Measurements from ENCODE around the gene ZNF469. TPM values are rescaled to one million over a fixed set of nuclear protein-coding genes. Genes with fewer than 3 reads are reported as not detected.

Gene ZNF469
- total and polyA plus RNA-seq, 9 donors = 0.52 to 16.2 (median 5.5) TPM

DNA sequence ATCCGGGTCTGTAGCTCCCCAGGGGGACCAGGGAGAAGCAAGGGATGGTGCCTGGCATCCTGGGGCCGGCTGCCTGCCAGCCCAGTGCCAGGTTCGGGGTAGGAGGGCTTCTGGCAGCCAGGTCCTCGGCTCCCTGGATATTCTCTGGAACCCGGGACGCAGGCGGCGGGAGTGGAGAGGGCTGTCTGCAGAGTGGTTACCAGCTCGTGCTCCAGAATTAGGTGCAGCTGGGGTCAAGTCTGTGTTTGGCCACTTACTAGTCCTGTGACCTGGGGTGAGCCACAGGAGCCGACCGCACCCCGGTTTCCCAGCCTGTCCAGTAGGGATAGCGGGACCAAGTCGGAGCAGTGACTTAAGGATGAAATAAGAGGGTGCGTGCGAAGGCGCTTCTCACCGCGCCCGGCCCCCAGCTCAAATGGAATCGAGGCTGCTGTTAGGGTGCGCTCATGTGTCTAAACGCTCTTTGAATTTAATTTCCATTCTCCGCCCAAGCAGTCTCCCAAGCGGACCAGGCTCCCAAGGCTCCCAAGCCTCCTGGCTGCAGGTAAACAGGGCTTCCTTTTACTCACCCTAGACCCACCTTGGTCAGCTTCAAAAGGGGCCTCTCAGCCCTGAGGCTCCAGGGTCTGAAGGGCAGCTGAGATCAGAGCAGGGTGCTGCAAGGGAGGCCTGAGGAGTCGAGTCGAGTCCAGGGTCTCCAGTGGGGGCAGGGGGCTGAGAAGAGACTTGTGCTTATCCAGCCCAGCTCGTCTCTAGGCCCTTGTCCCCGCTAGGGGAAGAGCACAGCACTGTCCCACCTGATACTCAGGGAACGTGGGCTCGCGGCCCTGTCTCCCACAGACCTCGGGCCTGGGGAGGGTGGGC lies 28.3 kb upstream of the ZNF469 start:
- Histone ChIP-seq H3K36me3 (no peaks in the 10 kb centered on the region), H3K27ac (no peak overlapping the region), H3K27me3 (no peaks in the 10 kb centered on the region), H3K4me3 (no peak overlapping the region), H3K9me3 (no peaks in the 10 kb centered on the region), H3K4me1 (ENCODE audit: insufficient read depth) (no peaks in the 10 kb centered on the region)
- DNase-seq = peak in 1 of 5 donors; percentile 13
- TF ChIP-seq EP300 (IDR thresholded peaks at IDR 0.05) = no peak
- intact Hi-C loops (cut with DNase I) = no loop called here
- WGBS, 3 donors = 91 to 92% (median 91%) methylated on average over 33 of the region's 33 CpGs

DNA sequence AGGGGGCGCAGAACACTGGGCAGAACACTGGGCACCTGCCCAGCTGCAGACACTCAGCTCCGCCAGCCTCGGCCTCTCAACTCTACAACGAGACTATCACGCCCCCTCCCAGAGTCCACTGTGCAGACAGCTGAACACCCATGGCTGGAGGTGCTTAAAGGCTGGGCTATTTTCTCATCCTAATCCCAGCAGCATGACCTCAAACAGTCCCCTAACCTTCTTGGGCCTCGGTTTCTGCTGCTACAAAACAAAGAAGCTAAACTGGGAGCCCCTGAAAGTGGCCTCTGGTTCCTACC lies 27.7 kb upstream of the ZNF469 start:
- DNase-seq = no peak
- TF ChIP-seq, protein P1, sequence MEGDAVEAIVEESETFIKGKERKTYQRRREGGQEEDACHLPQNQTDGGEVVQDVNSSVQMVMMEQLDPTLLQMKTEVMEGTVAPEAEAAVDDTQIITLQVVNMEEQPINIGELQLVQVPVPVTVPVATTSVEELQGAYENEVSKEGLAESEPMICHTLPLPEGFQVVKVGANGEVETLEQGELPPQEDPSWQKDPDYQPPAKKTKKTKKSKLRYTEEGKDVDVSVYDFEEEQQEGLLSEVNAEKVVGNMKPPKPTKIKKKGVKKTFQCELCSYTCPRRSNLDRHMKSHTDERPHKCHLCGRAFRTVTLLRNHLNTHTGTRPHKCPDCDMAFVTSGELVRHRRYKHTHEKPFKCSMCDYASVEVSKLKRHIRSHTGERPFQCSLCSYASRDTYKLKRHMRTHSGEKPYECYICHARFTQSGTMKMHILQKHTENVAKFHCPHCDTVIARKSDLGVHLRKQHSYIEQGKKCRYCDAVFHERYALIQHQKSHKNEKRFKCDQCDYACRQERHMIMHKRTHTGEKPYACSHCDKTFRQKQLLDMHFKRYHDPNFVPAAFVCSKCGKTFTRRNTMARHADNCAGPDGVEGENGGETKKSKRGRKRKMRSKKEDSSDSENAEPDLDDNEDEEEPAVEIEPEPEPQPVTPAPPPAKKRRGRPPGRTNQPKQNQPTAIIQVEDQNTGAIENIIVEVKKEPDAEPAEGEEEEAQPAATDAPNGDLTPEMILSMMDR (IDR thresholded peaks at IDR 0.05) = no peak
- TF ChIP-seq EP300 (IDR thresholded peaks at IDR 0.05) (no peak), POLR2A (IDR thresholded peaks at IDR 0.05) (no peak)

DNA sequence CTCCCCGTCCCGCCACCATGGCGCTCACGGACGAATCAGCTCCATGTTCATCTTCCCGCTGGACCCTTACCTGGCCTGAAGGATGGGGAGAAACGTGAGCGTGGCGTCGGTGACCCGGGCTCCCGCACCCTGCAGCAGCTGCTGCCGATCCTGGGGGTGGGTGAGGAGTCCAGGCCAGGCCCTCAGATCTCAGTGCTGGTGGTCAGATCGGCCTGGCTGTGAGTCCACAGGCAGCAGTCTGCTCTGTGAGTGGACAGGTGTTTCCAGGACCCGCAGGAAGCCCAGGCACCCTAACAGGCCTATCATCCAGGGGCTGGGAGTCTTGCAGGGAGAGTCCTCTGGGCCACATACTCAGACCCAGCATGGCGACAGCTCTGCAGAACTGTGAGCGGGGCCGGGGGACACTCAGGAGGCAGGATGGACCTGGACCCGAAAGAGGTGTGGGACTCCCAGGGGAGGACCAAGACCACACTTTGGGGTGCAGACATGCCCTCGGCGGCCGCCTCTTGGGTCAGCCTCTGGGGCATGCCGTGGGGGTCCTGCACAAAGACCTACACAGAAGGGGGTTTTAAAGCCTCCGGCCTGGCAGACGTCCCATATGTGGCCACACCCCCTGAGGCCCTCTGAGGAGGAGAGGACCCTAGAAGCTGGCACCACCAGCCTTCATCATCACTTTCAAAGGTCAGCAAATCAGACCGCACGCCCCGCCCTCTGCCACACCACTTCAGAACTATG lies 27.2 kb upstream of the ZNF469 start:
- DNase-seq = peak in 1 of 5 donors; percentile 25
- TF ChIP-seq, protein P1 (IDR thresholded peaks at IDR 0.05) = no peak
- TF ChIP-seq EP300 (IDR thresholded peaks at IDR 0.05) = no peak
- no peak for TF ChIP-seq POLR2A (IDR thresholded peaks at IDR 0.05)
- no peaks in the 10 kb centered on the region for H3K36me3 ChIP-seq
- 91 to 93% (median 93%) methylated on average over 27 to 28 of the region's 28 CpGs for WGBS, 3 donors
- no peak overlapping the region for H3K27ac ChIP-seq
- H3K27me3 ChIP-seq = no peaks in the 10 kb centered on the region
- intact Hi-C loops (cut with DNase I) = no loop called here
- H3K9me3 ChIP-seq = no peaks in the 10 kb centered on the region
- no peak overlapping the region for H3K4me3 ChIP-seq
- no peaks in the 10 kb centered on the region for H3K4me1 ChIP-seq (ENCODE audit: insufficient read depth)

More for the DNA sequence above, 27.7 kb upstream of the ZNF469 start:
- no peak overlapping the region for H3K27ac ChIP-seq
- H3K27me3 ChIP-seq = no peaks in the 10 kb centered on the region
- H3K4me1 ChIP-seq (ENCODE audit: insufficient read depth) = no peaks in the 10 kb centered on the region
- H3K4me3 ChIP-seq = no peak overlapping the region
- intact Hi-C loops (cut with DNase I) = no loop called here
- WGBS, 3 donors = 78 to 90% (median 79%) methylated on average over 6 of the region's 6 CpGs
- H3K36me3 ChIP-seq = no peaks in the 10 kb centered on the region
- no peaks in the 10 kb centered on the region for H3K9me3 ChIP-seq

DNA sequence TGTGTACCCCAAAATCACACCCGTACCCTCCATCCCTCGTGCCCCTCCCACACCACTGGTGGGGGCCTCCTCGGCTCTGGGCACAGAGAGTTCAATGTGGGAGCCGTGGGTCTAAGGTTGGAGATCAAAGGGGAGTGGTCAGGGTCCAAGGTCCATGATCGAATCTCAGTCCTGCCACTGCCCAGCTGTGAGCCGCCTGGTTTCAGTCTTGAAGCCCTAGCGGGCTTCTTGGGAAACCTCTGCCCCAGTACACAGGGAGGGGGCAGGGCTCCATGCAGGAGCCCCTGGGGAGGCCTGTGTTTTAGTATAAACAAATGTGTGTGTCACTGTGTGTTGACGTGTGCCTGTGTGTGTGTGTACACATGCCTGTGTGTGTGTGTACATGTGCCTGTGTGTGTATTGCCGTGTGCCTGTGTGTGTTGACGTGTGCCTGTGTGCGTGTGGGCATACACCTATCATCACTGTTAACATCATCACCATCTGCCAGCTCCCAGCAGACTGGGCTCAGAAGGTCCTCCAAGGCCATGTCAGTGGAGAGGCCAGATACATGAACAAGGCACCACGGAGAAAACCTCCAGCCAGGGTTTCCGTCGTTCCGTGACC lies 26.5 kb upstream of the ZNF469 start:
- Histone ChIP-seq H3K4me1 (ENCODE audit: insufficient read depth) (no peaks in the 10 kb centered on the region), H3K9me3 (no peaks in the 10 kb centered on the region), H3K36me3 (no peaks in the 10 kb centered on the region), H3K27me3 (no peaks in the 10 kb centered on the region), H3K27ac (no peak overlapping the region), H3K4me3 (no peak overlapping the region)
- peak in 1 of 5 donors; percentile 14 for DNase-seq
- 69 to 83% (median 80%) methylated on average over 15 of the region's 15 CpGs for WGBS, 3 donors
- intact Hi-C loops (cut with DNase I) = no loop called here
- TF ChIP-seq POLR2A (IDR thresholded peaks at IDR 0.05) = no peak
- TF ChIP-seq EP300 (IDR thresholded peaks at IDR 0.05) = no peak
- TF ChIP-seq, protein P1 (IDR thresholded peaks at IDR 0.05) = no peak
